IPS-18a (cell line): ENCODE measurements around the gene PIK3R6.

Experiments
- H3K27ac ChIP-seq: one replicate; pipeline ENCODE4 v1.5.1; 2013; ENCODE audit warnings: low read length
- H3K27me3 ChIP-seq: one replicate; pipeline ENCODE4 v1.6.1; 2013; ENCODE audit warnings: mild to moderate bottlenecking, low read length; ENCODE audit not compliant: control insufficient read depth, insufficient read depth
- H3K36me3 ChIP-seq: one replicate; pipeline ENCODE4 v1.6.1; 2013; ENCODE audit warnings: low read depth, low read length; ENCODE audit not compliant: control insufficient read depth
- H3K4me1 ChIP-seq: one replicate; pipeline ENCODE4 v1.6.1; 2013; ENCODE audit warnings: low read depth, low read length; ENCODE audit not compliant: control insufficient read depth
- H3K4me3 ChIP-seq: one replicate; pipeline ENCODE4 v1.5.1; 2013; ENCODE audit warnings: low read length
- H3K9ac ChIP-seq: one replicate; pipeline ENCODE4 v1.6.1; 2013; ENCODE audit warnings: mild to moderate bottlenecking, low read length, moderate library complexity
- H3K9me3 ChIP-seq: one replicate; pipeline ENCODE4 v1.6.1; 2013; ENCODE audit warnings: low read depth, low read length; ENCODE audit not compliant: control insufficient read depth

The PIK3R6 gene

DNA sequence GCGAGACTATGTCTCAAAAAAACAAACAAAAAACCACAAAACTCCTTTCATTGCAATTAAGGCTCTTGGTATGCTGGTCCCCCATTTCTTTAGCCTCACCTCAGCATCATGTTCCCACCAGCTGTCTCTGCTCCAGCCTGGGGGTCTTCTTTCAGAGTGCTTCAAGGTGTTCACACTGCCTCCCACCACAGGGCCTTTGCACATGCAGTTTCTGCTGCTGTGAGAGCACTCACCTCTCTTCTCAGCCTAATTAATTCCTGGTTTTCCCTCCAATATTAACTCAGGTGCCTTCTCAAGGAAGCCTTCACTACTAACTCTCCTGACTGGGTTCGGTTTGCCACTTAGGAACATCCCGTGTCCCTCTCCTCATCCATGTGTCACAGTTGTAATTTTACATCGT is 15.9 kb upstream of the PIK3R6 start:
- Histone ChIP-seq H3K4me1 (no peaks in the 10 kb centered on the region), H3K9me3 (no peaks in the 10 kb centered on the region), H3K27ac (no peak overlapping the region), H3K9ac (no peak overlapping the region), H3K27me3 (no peaks in the 10 kb centered on the region), H3K4me3 (no peak overlapping the region), H3K36me3 (no peaks in the 10 kb centered on the region)

DNA sequence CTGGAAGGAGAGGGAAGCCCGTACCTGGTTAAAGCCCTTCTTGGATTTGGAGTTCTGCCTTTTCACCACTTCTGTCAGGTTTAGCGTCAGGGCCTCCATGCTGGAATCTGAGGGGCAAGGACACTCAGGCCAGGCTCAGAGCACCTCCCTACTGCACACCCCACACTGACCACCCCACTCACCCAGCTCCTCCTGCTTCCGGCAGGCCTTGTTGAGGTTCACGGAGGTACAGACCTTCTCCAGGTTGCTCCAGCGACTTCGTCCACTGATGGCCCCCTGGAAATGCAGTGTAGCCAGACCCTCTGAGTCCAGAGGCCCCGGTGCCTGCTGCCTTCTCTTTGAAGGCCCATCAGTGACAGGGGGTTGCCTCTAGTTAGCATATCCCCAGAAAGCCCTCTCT is 14.1 kb upstream of the PIK3R6 start:
- H3K9me3 ChIP-seq = no peaks in the 10 kb centered on the region
- H3K36me3 ChIP-seq = no peaks in the 10 kb centered on the region
- H3K27me3 ChIP-seq = no peaks in the 10 kb centered on the region
- no peak overlapping the region for H3K4me3 ChIP-seq
- H3K9ac ChIP-seq = no peak overlapping the region
- H3K4me1 ChIP-seq = no peaks in the 10 kb centered on the region
- H3K27ac ChIP-seq = no peak overlapping the region

DNA sequence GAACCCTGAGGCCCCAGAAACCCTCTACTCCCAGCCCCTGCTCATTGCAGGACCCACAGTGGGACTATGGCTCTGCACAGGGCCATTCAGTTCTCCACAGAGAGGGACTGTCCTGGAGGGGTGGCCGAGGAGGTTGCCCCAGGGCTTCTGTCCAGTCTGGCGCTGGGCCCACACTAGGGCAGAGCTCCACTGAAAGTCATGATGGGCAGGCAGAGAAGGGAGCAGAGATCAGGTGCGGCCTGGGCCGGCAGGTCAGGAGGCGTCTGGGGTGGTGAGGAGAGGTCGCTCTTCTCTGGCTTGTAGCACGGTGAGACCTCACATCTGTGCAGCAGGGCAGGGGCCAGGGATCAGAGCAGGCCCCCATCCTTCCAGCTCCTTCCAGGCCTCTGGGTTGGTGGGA is 13.0 kb upstream of the PIK3R6 start:
- Histone ChIP-seq H3K27me3 (no peaks in the 10 kb centered on the region), H3K36me3 (no peaks in the 10 kb centered on the region), H3K4me3 (no peak overlapping the region), H3K27ac (no peak overlapping the region), H3K4me1 (no peaks in the 10 kb centered on the region), H3K9me3 (no peaks in the 10 kb centered on the region), H3K9ac (no peak overlapping the region)

DNA sequence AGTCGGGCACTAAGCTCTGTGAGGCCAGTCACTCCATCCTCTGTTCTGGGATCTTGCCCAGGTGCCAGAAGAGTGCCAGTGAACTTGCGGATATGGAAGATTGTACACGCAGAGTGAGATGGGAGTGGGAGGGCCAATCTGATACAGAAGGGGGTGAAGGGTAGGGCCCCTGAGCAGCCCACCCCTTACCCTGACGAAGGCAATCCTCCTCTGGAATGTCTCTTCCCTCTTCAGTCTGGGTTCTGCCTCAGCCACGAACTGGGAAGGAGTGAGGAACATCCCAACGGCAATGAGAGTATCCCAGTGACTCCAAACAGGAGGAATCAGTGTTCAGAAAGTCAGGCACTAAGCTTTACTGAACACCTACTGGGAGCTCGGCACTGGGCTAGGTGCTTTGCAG is 11.9 kb upstream of the PIK3R6 start:
- H3K4me3 ChIP-seq = no peak overlapping the region
- no peaks in the 10 kb centered on the region for H3K9me3 ChIP-seq
- no peaks in the 10 kb centered on the region for H3K27me3 ChIP-seq
- no peaks in the 10 kb centered on the region for H3K4me1 ChIP-seq
- H3K9ac ChIP-seq = no peak overlapping the region
- H3K36me3 ChIP-seq = no peaks in the 10 kb centered on the region
- no peak overlapping the region for H3K27ac ChIP-seq

DNA sequence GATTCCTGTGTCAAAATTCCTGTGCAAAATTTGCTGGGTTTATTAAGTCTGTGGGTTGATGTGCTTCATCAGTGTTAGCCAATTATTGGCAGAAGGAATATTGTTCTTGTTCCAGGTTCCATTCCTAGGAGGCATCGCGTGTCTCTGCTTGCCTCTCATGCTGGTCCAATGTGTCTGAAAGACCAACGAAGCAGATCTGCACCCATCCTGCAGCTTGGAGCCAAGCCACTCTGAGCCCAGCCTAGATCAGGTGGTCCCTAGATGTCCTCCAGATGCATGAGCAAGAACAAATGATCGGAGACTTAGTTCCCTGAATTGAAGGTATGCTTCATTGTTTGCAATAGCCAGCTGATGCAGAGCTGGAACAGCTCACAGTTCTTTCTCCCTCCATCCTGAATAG is 10.5 kb upstream of the PIK3R6 start:
- H3K9ac ChIP-seq = no peak overlapping the region
- no peaks in the 10 kb centered on the region for H3K9me3 ChIP-seq
- H3K4me3 ChIP-seq = no peak overlapping the region
- H3K27me3 ChIP-seq = no peaks in the 10 kb centered on the region
- H3K4me1 ChIP-seq = no peaks in the 10 kb centered on the region
- no peak overlapping the region for H3K27ac ChIP-seq
- H3K36me3 ChIP-seq = no peaks in the 10 kb centered on the region

DNA sequence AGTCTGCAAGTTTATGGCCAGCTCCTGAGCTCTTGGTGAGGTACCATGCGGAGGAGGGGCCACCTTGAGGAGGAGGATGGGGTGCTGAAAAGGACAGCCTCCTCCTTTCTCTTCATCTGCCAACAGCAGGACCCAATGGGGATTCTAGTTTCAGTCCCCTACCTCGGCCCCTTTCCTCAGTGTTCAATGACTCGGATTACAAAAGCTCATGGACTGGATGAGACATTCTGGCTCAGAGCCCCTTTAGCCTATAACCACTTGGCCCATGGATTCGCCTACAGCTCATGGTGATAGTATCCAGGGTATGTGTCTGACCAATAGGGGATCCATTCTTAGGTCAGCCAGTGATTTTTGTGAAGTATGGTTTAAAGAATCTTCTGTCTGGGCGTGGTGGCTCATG is 8.5 kb upstream of the PIK3R6 start:
- Histone ChIP-seq H3K36me3 (no peaks in the 10 kb centered on the region), H3K9ac (no peak overlapping the region), H3K4me1 (no peaks in the 10 kb centered on the region), H3K27ac (no peak overlapping the region), H3K4me3 (no peak overlapping the region), H3K27me3 (no peaks in the 10 kb centered on the region), H3K9me3 (no peaks in the 10 kb centered on the region)

DNA sequence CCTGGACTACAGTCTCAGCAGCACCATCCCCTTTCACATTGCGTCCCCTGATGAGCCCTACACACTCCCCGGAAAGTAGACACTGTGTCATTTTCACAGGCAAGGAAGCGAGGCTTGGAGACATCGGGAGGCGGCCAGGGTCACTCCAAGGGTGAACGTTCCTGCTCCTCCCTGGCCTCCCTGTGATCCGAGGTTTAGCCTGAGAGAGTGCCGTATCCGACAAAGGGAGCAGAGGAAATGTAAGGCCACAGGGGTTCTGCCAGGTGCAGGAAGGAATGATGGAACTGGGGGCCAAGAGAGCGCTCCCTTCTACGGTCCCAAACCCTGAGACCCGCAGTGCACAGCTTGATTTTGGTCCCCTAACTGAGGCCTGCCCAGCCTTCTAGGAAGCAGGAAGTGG is 8.0 kb upstream of the PIK3R6 start:
- H3K4me3 ChIP-seq = no peak overlapping the region
- H3K9me3 ChIP-seq = no peaks in the 10 kb centered on the region
- H3K36me3 ChIP-seq = no peaks in the 10 kb centered on the region
- H3K27ac ChIP-seq = no peak overlapping the region
- H3K4me1 ChIP-seq = no peaks in the 10 kb centered on the region
- no peak overlapping the region for H3K9ac ChIP-seq
- no peaks in the 10 kb centered on the region for H3K27me3 ChIP-seq

DNA sequence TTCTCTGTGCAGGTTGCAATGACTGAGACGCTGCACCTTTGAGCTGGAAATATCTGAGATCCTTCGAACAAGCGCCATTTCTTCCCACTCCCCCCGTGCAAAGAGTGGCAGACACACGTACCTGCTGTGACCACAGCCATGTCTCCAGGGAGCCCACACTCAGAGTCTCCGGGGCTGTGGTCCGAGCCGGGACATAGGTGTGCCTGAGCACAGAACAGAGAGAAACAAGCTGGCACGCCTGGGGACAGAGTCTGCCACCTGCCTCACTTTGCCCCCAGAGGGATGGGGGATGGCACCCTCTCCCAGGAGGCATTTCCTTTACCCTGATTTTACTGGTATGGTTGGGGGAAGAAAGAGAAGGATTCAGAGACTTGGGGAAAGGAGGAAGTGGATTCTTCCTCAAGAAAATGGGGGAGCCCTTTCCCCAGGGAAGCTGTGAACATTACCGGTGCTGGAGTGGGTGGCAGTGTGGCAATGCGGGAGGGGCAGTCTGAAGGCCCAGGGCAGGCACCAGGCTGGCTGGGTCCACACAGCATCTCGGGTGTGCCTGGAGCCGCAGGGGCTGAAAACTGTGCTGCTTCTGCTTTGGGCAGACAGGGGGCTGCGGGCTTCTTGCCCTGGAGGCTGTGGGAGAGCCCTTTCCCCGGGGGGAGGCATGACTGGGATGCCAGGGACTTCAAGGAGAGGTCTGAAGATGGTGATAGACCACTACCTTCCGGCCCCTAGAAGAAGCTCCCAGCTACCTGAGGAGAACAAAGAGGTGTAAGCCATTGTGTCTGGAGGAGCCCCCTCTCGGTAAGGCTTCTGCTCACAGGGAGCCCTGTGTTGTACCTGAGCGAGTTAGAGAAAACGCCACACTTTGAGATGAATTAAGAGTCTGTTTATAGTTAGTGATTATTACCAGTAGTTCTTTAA is 6.6 kb upstream of the PIK3R6 start:
- H3K4me3 ChIP-seq = no peak overlapping the region
- no peak overlapping the region for H3K9ac ChIP-seq
- no peaks in the 10 kb centered on the region for H3K4me1 ChIP-seq
- H3K9me3 ChIP-seq = no peaks in the 10 kb centered on the region
- H3K36me3 ChIP-seq = no peaks in the 10 kb centered on the region
- no peak overlapping the region for H3K27ac ChIP-seq
- H3K27me3 ChIP-seq = no peaks in the 10 kb centered on the region

DNA sequence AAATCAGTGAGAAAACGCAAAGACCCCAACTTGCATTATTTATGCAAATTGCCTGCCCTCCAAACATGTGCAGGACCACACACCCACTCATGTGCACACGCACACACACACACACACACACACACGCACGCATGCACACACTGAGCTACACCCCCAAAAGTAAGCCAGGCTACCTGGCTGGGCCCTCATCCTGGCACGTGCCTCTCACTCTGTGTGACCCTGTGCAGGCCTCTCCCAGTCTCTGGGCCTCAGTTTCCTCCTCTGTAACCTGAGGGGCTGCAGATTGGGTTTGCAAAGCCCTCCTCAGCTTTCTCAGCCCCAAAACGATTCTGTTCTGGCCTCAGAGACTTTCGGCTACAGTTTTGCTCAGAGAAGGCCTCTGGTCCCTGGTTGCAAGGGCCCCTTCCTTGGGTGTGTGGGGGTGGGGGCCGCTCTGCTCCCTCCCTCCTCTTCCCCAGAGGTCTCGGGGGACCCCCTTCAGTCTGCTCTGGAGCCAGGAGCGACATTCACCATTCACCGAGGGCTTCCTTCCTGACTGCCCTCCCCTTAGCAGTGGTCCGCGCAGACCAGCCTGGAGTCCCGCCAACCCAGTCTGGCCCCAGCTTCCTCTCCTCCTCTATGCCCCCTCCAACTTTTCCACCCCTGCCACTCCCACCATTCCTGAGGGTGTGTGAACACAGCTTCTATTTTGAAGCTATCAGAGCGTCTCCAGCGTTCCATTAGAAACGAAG is 5.4 kb upstream of the PIK3R6 start:
- Histone ChIP-seq H3K9me3 (no peaks in the 10 kb centered on the region), H3K4me1 (no peaks in the 10 kb centered on the region), H3K27me3 (no peaks in the 10 kb centered on the region), H3K27ac (no peak overlapping the region), H3K36me3 (no peaks in the 10 kb centered on the region), H3K4me3 (no peak overlapping the region), H3K9ac (no peak overlapping the region)

DNA sequence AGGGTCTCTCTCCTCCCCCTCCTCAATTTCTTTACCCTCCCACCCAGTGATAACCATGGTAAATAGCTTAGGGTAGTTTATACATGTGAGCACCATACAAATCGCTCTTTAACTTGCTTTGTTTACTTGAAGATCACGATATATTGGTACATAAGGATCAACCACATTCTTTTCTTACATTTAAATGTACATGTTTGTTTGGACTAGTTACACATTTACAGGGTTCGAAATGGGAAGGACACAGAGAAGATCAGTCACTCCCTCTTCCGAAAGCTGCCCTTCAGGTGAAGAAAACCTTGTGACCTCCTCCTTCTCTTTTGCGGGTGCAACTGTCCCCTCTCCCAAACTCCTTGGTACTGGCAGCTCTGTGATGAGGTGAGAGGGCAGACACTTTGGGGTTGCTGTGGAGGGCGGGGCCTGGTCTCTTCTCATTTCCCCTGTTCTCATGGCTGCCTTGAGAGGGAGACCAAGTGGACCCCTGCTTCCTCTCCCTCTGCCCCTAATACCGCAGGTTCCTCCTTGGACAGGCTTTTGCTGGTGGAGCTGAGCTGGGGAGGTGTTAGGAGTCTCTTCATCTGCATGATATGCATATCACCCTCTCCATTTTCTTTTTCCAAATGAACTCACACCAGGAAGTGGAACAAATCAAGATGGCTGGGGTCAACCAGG is 4.7 kb upstream of the PIK3R6 start:
- Histone ChIP-seq H3K27me3 (no peaks in the 10 kb centered on the region), H3K27ac (no peak overlapping the region), H3K36me3 (no peaks in the 10 kb centered on the region), H3K9ac (no peak overlapping the region), H3K4me3 (no peak overlapping the region), H3K4me1 (no peaks in the 10 kb centered on the region), H3K9me3 (no peaks in the 10 kb centered on the region)

DNA sequence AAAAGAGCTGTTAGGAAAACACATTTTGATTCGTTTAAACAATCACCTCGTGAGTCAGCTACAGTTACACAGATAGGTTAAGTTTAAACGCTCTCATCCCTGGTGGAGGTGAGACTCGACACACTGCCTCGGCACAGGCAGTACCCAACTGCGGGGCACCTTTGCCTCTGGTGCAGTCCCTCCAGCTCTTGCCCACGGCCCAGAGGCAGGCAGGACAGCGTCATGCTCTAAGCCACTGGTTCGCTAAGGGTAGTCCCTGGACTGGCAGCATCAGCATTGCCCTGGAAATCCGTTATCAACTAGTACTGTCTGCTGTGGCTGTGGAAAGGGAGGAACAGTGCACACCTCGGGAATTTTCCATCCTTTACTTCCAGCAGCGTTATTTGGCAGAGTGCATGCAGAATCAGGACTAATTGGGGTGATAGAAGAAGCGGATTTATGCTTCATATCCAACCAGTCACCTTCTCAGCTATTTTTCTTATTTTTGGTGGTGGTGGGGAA is 3.7 kb upstream of the PIK3R6 start:
- H3K9ac ChIP-seq = no peak overlapping the region
- no peaks in the 10 kb centered on the region for H3K27me3 ChIP-seq
- no peaks in the 10 kb centered on the region for H3K36me3 ChIP-seq
- H3K9me3 ChIP-seq = no peaks in the 10 kb centered on the region
- H3K4me3 ChIP-seq = no peak overlapping the region
- no peaks in the 10 kb centered on the region for H3K4me1 ChIP-seq
- no peak overlapping the region for H3K27ac ChIP-seq
